Loucy (cell line): ENCODE measurements around the gene DACT1.

Experiments
- H2AFZ ChIP-seq: fragments of 200-600 bp; sonication (generic); 2 replicates; pipeline ENCODE4 v1.6.0; 2016; ENCODE audit warnings: antibody characterized with exemption, mild to moderate bottlenecking, low read length, moderate library complexity
- H3F3A ChIP-seq: fragments of 200-600 bp; 2 replicates; pipeline ENCODE4 v1.6.0; 2016; ENCODE audit warnings: antibody characterized with exemption, low read depth, mild to moderate bottlenecking
- H3K27me3 ChIP-seq: fragments of 200-600 bp; sonication (generic); 2 replicates; pipeline ENCODE4 v1.6.1; 2014; ENCODE audit warnings: low read length, mild to moderate bottlenecking; ENCODE audit not compliant: insufficient read depth, poor library complexity, severe bottlenecking
- H3K36me3 ChIP-seq: fragments of 200-600 bp; sonication (generic); 2 replicates; pipeline ENCODE4 v1.6.1; 2016; ENCODE audit warnings: low read length; ENCODE audit not compliant: insufficient read depth
- H3K4me1 ChIP-seq: fragments of 200-600 bp; sonication (generic); 2 replicates; pipeline ENCODE4 v1.5.1; 2014; ENCODE audit warnings: low read length, mild to moderate bottlenecking; ENCODE audit not compliant: insufficient read depth, poor library complexity, severe bottlenecking
- H3K4me2 ChIP-seq: fragments of 200-600 bp; sonication (generic); 2 replicates; pipeline ENCODE4 v1.6.0; 2014; ENCODE audit warnings: antibody characterized with exemption, low read length, low read depth, mild to moderate bottlenecking; ENCODE audit not compliant: poor library complexity, severe bottlenecking
- H3K4me3 ChIP-seq: fragments of 200-600 bp; sonication (generic); 2 replicates; pipeline ENCODE4 v1.5.1; 2014; ENCODE audit warnings: low read length, mild to moderate bottlenecking, mixed read lengths; ENCODE audit not compliant: poor library complexity, severe bottlenecking
- H3K79me2 ChIP-seq: fragments of 200-600 bp; sonication (generic); 2 replicates; pipeline ENCODE4 v1.6.1; 2014; ENCODE audit warnings: low read length; ENCODE audit not compliant: insufficient read depth
- H3K9ac ChIP-seq: fragments of 200-600 bp; sonication (generic); 2 replicates; pipeline ENCODE4 v1.6.0; 2014; ENCODE audit warnings: mild to moderate bottlenecking, low read depth, low read length, moderate library complexity; ENCODE audit not compliant: poor library complexity, severe bottlenecking
- H3K9me2 ChIP-seq: fragments of 200-600 bp; sonication (generic); replicated peaks from 2 replicates; pipeline ENCODE4 v1.6.1; 2016; ENCODE audit warnings: low read depth, low read length, mixed read lengths
- H3K9me3 ChIP-seq: fragments of 200-600 bp; sonication (generic); 2 replicates; pipeline ENCODE4 v1.6.1; 2014; ENCODE audit warnings: mild to moderate bottlenecking, antibody characterized with exemption, low read length, low read depth; ENCODE audit not compliant: insufficient read depth
- H4K20me1 ChIP-seq: fragments of 200-600 bp; sonication (generic); 2 replicates; pipeline ENCODE4 v1.6.0; 2014; ENCODE audit warnings: antibody characterized with exemption, low read length, mild to moderate bottlenecking; ENCODE audit not compliant: insufficient read depth, poor library complexity, severe bottlenecking
- EZH2phosphoT487 ChIP-seq: fragments of 200-600 bp; IDR thresholded peaks from 2 replicates; pipeline ENCODE4 v1.6.1; 2018; ENCODE audit warnings: antibody characterized with exemption, mild to moderate bottlenecking, moderate library complexity, borderline replicate concordance
- TF ChIP-seq, protein P1 (sequence below): fragments of 200-600 bp; sonication (generic); conservative IDR thresholded peaks from 2 replicates; pipeline ENCODE4 v1.5.1; 2014; ENCODE audit warnings: mild to moderate bottlenecking, antibody characterized with exemption, low read length

The DACT1 gene

DNA sequence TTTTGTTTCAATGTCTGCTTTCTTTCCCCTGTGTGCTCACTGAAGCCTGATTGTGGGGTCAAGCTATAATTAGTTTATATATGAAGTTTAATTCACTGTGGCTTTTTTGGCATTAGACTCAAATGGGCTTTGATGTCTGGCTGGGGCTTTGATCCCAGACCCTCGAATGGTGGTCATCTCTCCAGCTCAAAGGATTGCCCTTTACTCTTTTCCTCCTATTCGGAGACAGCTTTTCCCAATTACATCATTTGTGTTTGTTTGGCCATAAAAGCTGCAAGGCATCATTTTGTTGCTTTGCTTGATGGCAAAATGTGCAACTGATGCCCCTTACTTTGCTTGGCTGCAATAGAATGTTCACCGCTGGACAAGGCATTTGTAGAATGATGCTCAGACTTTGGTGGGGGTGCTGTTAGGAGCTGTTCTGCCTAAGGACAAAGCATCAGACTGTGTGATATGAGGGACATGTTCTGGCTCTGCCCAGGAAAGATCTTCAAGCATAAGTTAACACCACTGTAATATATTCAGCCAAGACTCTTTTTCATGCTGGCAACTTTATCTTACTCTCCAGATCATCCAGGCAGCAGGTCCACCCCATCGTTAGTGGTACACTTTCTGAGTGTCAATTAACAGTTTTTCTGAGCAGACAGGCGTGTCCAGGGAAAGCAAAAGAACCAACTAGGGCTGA is 3.2 kb upstream of the DACT1 start:
- H3K79me2 ChIP-seq: no peaks in the 10 kb centered on the region

DNA sequence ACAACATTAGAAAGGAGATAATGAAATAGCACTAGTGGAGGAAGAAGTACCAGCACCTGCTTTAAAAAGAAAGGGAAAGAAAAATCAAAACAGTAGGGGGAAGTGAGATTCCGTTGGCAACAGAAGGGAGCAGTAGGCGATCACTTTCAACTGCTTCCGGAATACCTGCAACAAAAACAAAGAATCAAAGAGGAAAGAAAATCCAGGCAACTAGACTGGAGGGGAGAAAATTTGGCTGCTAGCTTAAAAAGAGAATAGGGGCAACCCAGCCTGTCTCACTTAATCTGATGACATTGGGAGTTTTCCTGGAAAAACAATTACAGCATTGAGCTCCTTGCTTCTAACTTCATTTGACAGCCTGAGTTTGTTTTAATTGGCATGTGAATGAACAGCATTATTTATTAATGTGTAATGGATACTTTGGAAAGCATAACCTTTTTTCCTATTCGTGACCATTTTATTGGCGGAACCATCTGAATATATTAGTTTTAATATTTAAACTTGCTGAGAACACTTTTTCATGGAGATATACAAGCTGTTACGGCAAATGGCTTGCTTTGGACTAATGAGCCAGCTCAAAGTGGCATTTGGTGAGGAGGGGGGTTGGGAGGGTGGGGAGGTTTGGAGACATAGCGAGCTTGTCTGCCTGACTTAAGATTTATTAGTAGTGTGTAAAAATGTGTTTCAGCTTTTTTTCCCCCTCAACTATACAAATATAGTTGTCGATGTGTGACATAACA is 2.5 kb upstream of the DACT1 start:
- H3K4me2 ChIP-seq: no peak overlapping the region
- no peaks in the 10 kb centered on the region for H4K20me1 ChIP-seq
- H3K4me1 ChIP-seq: peaks cover 12% of the 10 kb centered on the region

More for the DNA sequence above, 3.2 kb upstream of the DACT1 start:
- Histone ChIP-seq H3K9ac (no peak overlapping the region), H3K9me2 (no peaks in the 10 kb centered on the region), H3K4me1 (peaks cover 12% of the 10 kb centered on the region), H3K4me2 (no peak overlapping the region), H3K9me3 (no peaks in the 10 kb centered on the region), H3K4me3 (no peak overlapping the region), H2AFZ (no peak overlapping the region), H4K20me1 (no peaks in the 10 kb centered on the region), H3F3A (0 out of 2 replicates have a peak, but pooled peaks cover 2% of the 10 kb centered on the region), H3K27me3 (peaks cover 15% of the 10 kb centered on the region), H3K36me3 (no peaks in the 10 kb centered on the region)
- TF ChIP-seq, protein P1, sequence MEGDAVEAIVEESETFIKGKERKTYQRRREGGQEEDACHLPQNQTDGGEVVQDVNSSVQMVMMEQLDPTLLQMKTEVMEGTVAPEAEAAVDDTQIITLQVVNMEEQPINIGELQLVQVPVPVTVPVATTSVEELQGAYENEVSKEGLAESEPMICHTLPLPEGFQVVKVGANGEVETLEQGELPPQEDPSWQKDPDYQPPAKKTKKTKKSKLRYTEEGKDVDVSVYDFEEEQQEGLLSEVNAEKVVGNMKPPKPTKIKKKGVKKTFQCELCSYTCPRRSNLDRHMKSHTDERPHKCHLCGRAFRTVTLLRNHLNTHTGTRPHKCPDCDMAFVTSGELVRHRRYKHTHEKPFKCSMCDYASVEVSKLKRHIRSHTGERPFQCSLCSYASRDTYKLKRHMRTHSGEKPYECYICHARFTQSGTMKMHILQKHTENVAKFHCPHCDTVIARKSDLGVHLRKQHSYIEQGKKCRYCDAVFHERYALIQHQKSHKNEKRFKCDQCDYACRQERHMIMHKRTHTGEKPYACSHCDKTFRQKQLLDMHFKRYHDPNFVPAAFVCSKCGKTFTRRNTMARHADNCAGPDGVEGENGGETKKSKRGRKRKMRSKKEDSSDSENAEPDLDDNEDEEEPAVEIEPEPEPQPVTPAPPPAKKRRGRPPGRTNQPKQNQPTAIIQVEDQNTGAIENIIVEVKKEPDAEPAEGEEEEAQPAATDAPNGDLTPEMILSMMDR: no peak
- no peak for TF ChIP-seq EZH2phosphoT487

DNA sequence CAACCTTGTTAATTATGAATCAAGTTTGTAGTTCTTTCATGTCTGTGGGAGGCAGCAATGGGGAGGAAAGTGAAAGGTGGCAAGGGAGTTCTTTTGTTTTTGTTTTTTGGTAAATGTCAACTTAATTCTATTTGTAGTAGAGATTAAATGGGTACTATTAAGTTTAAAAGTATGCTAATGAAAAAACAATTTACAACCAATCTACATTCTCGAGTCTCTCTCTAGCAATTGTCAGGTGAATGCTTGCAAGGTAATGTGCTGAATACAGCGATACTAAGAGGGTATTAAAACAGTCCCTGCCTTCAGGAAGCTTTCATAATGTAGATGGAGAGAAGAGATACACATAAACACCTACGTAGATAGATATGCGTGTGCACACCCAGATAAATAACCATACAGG is 1.6 kb upstream of the DACT1 start:
- H3K4me2 ChIP-seq: no peak overlapping the region

More for the DNA sequence above, 2.5 kb upstream of the DACT1 start:
- Histone ChIP-seq H3K79me2 (no peaks in the 10 kb centered on the region), H3K36me3 (no peaks in the 10 kb centered on the region), H2AFZ (no peak overlapping the region), H3K9me3 (no peaks in the 10 kb centered on the region), H3K4me3 (no peak overlapping the region), H3K9me2 (no peaks in the 10 kb centered on the region), H3K9ac (no peak overlapping the region), H3K27me3 (peaks cover 18% of the 10 kb centered on the region), H3F3A (0 out of 2 replicates have a peak, but pooled peaks cover 2% of the 10 kb centered on the region)
- TF ChIP-seq EZH2phosphoT487: no peak
- TF ChIP-seq, protein P1: no peak

More for the DNA sequence above, 1.6 kb upstream of the DACT1 start:
- no peak overlapping the region for H2AFZ ChIP-seq
- peaks cover 12% of the 10 kb centered on the region for H3K4me1 ChIP-seq
- no peaks in the 10 kb centered on the region for H4K20me1 ChIP-seq
- H3K4me3 ChIP-seq: no peak overlapping the region
- H3K9me2 ChIP-seq: no peaks in the 10 kb centered on the region
- H3K36me3 ChIP-seq: no peaks in the 10 kb centered on the region
- no peak overlapping the region for H3K9ac ChIP-seq
- H3K9me3 ChIP-seq: no peaks in the 10 kb centered on the region
- 0 out of 2 replicates have a peak, but pooled peaks cover 2% of the 10 kb centered on the region for H3F3A ChIP-seq
- TF ChIP-seq EZH2phosphoT487: no peak
- TF ChIP-seq, protein P1: no peak
- H3K27me3 ChIP-seq: peaks cover 18% of the 10 kb centered on the region
- H3K79me2 ChIP-seq: no peaks in the 10 kb centered on the region
